GM19324 (cell line): ENCODE data around the gene PPP4R4.
"Not testable (repeated sequence)": the region's sequence is repeated elsewhere in the genome, so short reads cannot be mapped to it uniquely, and the experiment has no call there.

Source experiments
- ATAC-seq: cut with Tn5 transposase; IDR thresholded peaks from one replicate; pipeline ENCODE4 v1.9.1; 2021; ENCODE audit warnings: mild to moderate bottlenecking, moderate library complexity; ENCODE audit not compliant: unreplicated experiment, low FRiP score

The PPP4R4 gene

GRCh38 chr14:94144765-94145164, 29.4 kb upstream of the PPP4R4 start:
- ATAC-seq = no peak

DNA sequence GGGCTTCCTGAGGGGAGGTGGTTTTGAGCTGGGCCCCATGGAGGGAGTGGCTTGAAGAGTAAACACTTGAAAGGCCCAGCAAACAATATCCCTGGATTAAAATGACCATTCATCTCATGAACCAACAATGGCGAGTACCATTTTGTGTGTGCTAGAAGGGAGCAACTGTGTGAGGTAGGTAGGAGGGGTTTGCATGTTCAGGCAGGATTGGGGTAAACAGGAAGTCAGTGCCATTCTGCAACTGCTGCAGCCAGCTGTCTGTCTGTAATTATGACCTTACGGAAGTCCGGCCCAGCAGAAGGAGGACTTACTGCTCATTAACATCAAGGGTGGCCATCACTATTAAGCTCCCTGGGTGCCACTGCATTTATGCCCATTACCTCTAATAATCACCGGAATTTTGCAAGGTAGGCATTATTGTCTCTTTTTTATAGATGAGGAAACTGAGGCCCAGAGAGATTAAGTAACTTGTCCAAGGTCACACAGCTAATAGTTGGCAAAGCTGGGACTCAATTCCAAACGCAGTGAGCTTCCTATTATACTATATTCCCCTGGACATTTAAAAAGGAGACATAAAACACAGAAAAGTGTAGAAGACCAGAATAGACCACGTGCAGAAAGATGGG, 28.1 kb upstream of the PPP4R4 start:
- no peak for ATAC-seq

DNA sequence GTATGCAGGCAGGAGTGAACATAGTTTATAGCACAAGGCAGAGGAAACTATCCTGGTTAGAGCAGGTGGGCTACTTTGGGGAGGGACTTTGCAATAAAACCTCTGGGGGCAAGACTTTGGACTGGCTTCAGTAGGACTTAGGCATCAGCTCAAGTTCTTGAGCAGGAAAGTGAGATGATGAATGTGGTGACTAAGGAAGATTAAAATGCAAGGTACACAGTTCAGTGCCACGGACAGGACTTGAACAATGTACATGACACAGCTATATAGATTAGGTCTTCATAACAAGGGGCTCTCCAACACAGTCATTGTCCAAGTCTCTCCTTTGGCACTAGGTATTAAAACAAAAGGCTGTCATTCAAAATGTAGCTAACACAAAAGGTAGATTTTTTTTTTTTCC, 21.4 kb upstream of the PPP4R4 start:
- ATAC-seq = no peak

- ATAC-seq = no peak
Observed at GRCh38 chr14:94153750-94154342, 20.3 kb upstream of the PPP4R4 start.

GRCh38 chr14:94156143-94156542, 18.0 kb upstream of the PPP4R4 start:
- ATAC-seq = not testable (repeated sequence)

DNA sequence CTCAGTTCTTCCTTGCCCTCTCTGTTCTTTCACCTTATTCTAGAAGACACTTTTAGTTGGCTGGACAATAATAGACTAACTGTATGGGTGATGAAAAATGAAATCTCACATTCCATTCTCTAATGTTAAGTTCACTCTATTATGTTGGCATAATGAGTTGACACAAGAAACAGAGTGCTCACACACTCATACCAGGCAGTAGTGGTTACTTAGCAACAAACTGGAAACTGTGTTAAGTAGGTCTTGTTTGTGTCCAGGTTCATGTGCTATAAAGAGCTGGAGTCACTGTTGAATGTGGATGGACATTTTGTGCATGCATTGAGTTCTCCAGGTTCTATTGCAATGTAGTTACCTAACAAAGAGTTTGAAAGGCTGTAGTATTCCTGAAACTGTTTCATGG, 16.9 kb upstream of the PPP4R4 start:
- ATAC-seq = no peak

DNA sequence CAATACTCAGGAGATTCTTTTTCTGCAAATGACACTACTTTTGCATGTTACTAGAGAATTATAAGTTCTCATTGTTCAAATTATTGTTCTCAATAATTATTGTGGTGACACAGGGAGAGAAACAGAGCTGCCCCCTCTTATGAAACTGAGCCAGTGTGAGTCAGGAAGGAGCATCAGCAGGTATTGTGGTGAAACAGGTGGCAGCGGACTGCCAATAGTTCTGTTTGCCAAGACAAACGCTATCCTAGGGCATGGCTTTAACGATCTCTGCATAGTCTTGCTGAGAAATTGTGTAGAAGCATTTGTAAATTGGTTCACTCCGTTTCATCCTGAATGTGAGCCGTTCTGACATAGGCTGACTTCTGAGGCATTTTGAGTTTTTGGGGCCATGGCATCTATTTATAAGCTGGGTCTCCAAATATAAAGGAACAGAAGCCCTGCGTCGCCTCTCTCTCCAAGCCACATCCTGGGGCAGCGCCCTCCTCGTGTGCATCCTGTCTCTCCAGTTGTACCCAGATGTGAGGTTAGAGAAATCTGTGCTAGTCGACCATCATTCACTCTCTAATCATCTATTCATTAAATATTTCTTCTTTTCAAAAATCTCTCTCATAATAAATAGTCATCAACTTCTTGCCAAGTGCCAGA, 15.8 kb upstream of the PPP4R4 start:
- ATAC-seq = no peak

- ATAC-seq = no peak
Observed at GRCh38 chr14:94161058-94161457, 13.1 kb upstream of the PPP4R4 start.

GRCh38 chr14:94161981-94162380, 12.1 kb upstream of the PPP4R4 start:
- ATAC-seq = no peak

DNA sequence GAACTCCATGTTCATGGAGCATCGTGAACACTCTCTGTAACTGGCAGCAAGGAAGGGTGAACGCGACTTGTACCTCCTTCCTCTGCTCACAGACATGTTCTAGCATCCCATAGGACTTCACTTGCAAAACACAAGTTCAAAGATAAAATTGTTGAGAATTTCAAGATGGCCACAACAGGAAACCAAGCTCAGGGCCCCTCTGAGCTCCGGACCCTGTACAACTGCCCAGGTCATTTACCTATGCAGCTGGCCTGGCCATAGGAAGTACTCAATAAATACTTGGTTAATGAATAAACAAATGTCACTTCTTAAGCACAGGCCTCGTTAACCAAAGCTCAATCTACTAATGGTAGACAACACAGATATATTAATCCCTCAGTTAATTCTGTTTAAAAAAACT, 11.7 kb upstream of the PPP4R4 start:
- no peak for ATAC-seq

GRCh38 chr14:94163796-94164195, 10.3 kb upstream of the PPP4R4 start:
- no peak for ATAC-seq

- ATAC-seq = no peak
Observed at GRCh38 chr14:94164685-94165431, 9.3 kb upstream of the PPP4R4 start.

GRCh38 chr14:94165744-94166143, 8.4 kb upstream of the PPP4R4 start:
- ATAC-seq = no peak

GRCh38 chr14:94170136-94170535, 4.0 kb upstream of the PPP4R4 start:
- no peak for ATAC-seq

DNA sequence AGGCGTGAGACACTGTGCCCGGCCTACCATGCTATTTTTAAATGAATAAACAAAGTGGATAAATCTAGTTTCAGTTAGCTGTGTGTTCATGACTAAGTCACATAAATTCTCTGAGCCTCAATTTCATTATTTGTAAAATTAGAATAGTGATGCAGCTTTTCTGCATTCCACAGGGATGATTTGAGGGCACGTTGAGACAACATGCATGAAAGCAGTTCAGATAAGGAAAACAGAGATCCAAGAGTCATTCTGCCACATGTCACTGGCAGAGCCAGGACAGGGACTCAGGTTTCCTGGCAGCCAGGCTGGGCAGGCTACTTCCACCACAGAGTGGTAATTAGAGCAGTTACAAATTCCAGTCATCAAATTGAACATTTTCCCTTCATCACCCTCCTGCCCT, 2.9 kb upstream of the PPP4R4 start:
- no peak for ATAC-seq

GRCh38 chr14:94172545-94172944, 1.6 kb upstream of the PPP4R4 start:
- ATAC-seq = no peak

DNA sequence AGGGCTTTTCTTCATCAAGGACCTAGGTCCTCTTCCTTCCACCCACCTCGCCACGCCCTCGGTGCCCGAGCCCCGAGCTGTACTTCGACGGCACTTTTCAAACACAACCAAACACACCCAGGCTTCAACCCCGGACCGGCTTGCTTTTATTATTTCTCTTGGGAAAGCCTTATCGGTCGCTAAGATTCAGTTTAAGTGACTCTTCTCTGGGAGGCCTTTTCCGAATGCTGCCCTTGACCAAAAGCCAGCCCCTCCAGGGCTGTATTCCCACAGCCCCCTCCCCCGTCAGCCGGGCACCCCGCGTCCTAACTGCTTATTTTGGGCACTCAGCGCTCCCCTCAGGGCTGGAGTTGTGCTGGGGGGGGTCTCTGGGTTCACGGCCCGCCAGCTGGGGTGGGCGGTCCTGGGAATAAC, 644 bp upstream of the PPP4R4 start:
- ATAC-seq = no peak

- peak; percentile 23 for ATAC-seq
Observed at GRCh38 chr14:94174604-94175010, 485 bp downstream of the PPP4R4 start.

GRCh38 chr14:94175011-94175745, 1.1 kb downstream of the PPP4R4 start:
- no peak for ATAC-seq

- ATAC-seq = no peak
Observed at GRCh38 chr14:94175747-94176146, 1.6 kb downstream of the PPP4R4 start.

DNA sequence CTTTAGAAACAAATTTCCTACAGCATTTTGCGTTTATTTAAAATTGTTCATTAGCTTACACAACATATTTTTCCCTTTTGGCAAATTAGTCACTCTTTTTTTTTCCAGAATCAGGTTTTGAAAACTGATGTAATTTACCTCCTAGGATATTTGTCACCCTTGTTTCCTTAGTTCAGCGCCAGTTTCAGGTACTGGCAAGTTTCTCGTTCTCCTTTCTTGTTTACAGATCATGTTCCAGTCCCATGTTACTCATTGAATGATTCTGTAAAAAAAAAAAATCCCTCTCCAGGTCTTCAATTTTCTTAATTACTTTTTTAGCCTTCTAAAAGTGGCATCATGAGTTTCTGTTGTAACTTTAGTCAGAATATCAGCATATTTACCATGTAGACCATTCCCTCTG, 2.7 kb downstream of the PPP4R4 start:
- ATAC-seq = no peak
